Liver (tissue), 9 donors: ENCODE results near the gene LRCH4. TPM values are rescaled to one million over a fixed set of nuclear protein-coding genes. Genes with fewer than 3 reads are reported as not detected.
A peak's percentile ranks its signal among the peaks of the same experiment; 100 is the strongest.

Experiments
- DNase-seq: peaks from one replicate; pipeline ENCODE4 v3.0.0-alpha.2; 2017; ENCODE audit warnings: low spot score
- H3K27ac ChIP-seq, 2 donors: one replicate each; pipeline ENCODE4 v1.7.0; 2013; ENCODE audit warnings: inconsistent platforms in 2 of 2, low read length in 2 of 2, control low read depth in 1 of 2, low read depth in 1 of 2, mild to moderate bottlenecking in 1 of 2
- H3K27me3 ChIP-seq, 4 donors: one replicate each; pipeline versions ENCODE4 v1.6.1 to v1.7.0; 2013; ENCODE audit warnings: low read length in 3 of 4, inconsistent platforms in 1 of 4, mild to moderate bottlenecking in 1 of 4, moderate library complexity in 1 of 4; ENCODE audit not compliant: control insufficient read depth in 4 of 4, insufficient read depth in 4 of 4
- H3K36me3 ChIP-seq, 4 donors: one replicate each; pipeline versions ENCODE4 v1.6.1 to v1.7.0; 2013; ENCODE audit warnings: low read length in 3 of 4, mild to moderate bottlenecking in 3 of 4, low read depth in 1 of 4, moderate library complexity in 1 of 4; ENCODE audit not compliant: control insufficient read depth in 4 of 4, insufficient read depth in 3 of 4
- H3K4me1 ChIP-seq, 4 donors: one replicate each; pipeline versions ENCODE4 v1.6.1 to v1.7.0; 2013; ENCODE audit warnings: low read length in 3 of 4, mild to moderate bottlenecking in 3 of 4, moderate library complexity in 1 of 4; ENCODE audit not compliant: control insufficient read depth in 4 of 4, insufficient read depth in 4 of 4
- H3K4me3 ChIP-seq, 3 donors: one replicate each; pipeline versions ENCODE4 v1.6.1 to v1.7.0; 2013; ENCODE audit warnings: low read length in 3 of 3, control low read depth in 1 of 3, low read depth in 1 of 3, mild to moderate bottlenecking in 1 of 3
- H3K9ac ChIP-seq, 2 donors: one replicate each; pipeline ENCODE4 v1.7.0; 2013; ENCODE audit warnings: low read length in 2 of 2, mild to moderate bottlenecking in 2 of 2, moderate library complexity in 2 of 2, control low read depth in 1 of 2, low read depth in 1 of 2
- H3K9me3 ChIP-seq, 4 donors: one replicate each; pipeline versions ENCODE4 v1.6.1 to v1.7.0; 2013; ENCODE audit warnings: low read length in 3 of 4; ENCODE audit not compliant: control insufficient read depth in 4 of 4
- ATF3 ChIP-seq: IDR thresholded peaks from 2 replicates; pipeline ENCODE4 v1.6.1; 2016; ENCODE audit warnings: antibody characterized with exemption
- CTCF ChIP-seq: fragments of 150-350 bp; IDR thresholded peaks from 2 replicates; pipeline ENCODE4 v1.5.1; 2017; ENCODE audit warnings: improper control_type of control experiment, low read depth, low read length; ENCODE audit not compliant: missing input control
- EGR1 ChIP-seq, 2 donors: IDR thresholded peaks; 2 replicates each; pipeline ENCODE4 v1.6.1; 2016 to 2018; ENCODE audit warnings: antibody characterized with exemption in 2 of 2, low read depth in 2 of 2
- FOXA2 ChIP-seq: IDR thresholded peaks from 2 replicates; pipeline ENCODE4 v1.6.1; 2016; ENCODE audit warnings: antibody characterized with exemption
- HNF4A ChIP-seq, 2 donors: conservative IDR thresholded peaks; 2 replicates each; pipeline ENCODE4 v1.6.1; 2016; ENCODE audit warnings: antibody characterized with exemption in 2 of 2, mild to moderate bottlenecking in 2 of 2
- HNF4G ChIP-seq: IDR thresholded peaks from 2 replicates; pipeline ENCODE4 v1.6.1; 2016; ENCODE audit warnings: antibody characterized with exemption
- JUND ChIP-seq, 2 donors: IDR thresholded peaks; 2 replicates each; pipeline ENCODE4 v1.6.1; 2016; ENCODE audit warnings: antibody characterized with exemption in 2 of 2
- NR2F2 ChIP-seq: IDR thresholded peaks from 2 replicates; pipeline ENCODE4 v1.6.1; 2016; ENCODE audit warnings: antibody characterized with exemption
- RAD21 ChIP-seq, 2 donors: IDR thresholded peaks; 2 replicates each; pipeline ENCODE4 v1.6.1; 2016; ENCODE audit warnings: antibody characterized with exemption in 2 of 2, mild to moderate bottlenecking in 2 of 2
- RXRA ChIP-seq, 2 donors: IDR thresholded peaks; 2 replicates each; pipeline ENCODE4 v1.6.1; 2017 to 2018; ENCODE audit warnings: antibody characterized with exemption in 2 of 2, mild to moderate bottlenecking in 1 of 2
- SP1 ChIP-seq: IDR thresholded peaks from 2 replicates; pipeline ENCODE4 v1.6.1; 2018; ENCODE audit warnings: antibody characterized with exemption, mild to moderate bottlenecking
- TAF1 ChIP-seq: conservative IDR thresholded peaks from 2 replicates; pipeline ENCODE4 v1.6.1; 2016; ENCODE audit warnings: antibody characterized with exemption, mild to moderate bottlenecking
- YY1 ChIP-seq: IDR thresholded peaks from 2 replicates; pipeline ENCODE4 v1.6.1; 2016; ENCODE audit warnings: antibody characterized with exemption, mild to moderate bottlenecking
- WGBS: extraction: QIAGEN DNeasy Blood & Tissue Kit; methylation state at CpG from one replicate; pipeline ENCODE4 v1.1.7; 2013; 5-methylcytosine and 5-hydroxymethylcytosine counted together
- polyA plus RNA-seq, 2 donors: library from polyadenylated mRNA; stranded (reverse) in 1 of 2; unstranded in 1 of 2; fragments of 200-250 nt in 1 of 2; fragments of >200 nt in 1 of 2; fragmentation: Nextera tagmentation in 1 of 2; extraction: Ambion mirVana in 1 of 2; gene quantifications; one replicate each; pipeline versions ENCODE4 v1.2.1 to v1.2.3, GENCODE V29; 2013 to 2015
- total RNA-seq, 2 donors: library from RNA; depleted of rRNA; stranded (reverse); fragments of >200 nt; gene quantifications; one replicate each; pipeline ENCODE4 v1.2.3, GENCODE V29; 2014
- TF ChIP-seq, protein P1 (sequence below): IDR thresholded peaks from 2 replicates; pipeline ENCODE4 v1.6.1; 2016; ENCODE audit warnings: antibody characterized with exemption
- TF ChIP-seq, protein P2 (sequence below): IDR thresholded peaks from 2 replicates; pipeline ENCODE4 v1.6.1; 2016; ENCODE audit warnings: antibody characterized with exemption
- TF ChIP-seq, protein P3 (sequence below): IDR thresholded peaks from 2 replicates; pipeline ENCODE4 v1.6.1; 2016; ENCODE audit warnings: antibody characterized with exemption, mild to moderate bottlenecking
- donor health status: healthy.
- donor health status: healthy.
- donor health status: healthy.
- donor health status: healthy.
- donor health status: healthy.

The LRCH4 gene
- total and polyA plus RNA-seq, 4 donors = 8.2 to 25.8 (median 13.0) TPM

DNA sequence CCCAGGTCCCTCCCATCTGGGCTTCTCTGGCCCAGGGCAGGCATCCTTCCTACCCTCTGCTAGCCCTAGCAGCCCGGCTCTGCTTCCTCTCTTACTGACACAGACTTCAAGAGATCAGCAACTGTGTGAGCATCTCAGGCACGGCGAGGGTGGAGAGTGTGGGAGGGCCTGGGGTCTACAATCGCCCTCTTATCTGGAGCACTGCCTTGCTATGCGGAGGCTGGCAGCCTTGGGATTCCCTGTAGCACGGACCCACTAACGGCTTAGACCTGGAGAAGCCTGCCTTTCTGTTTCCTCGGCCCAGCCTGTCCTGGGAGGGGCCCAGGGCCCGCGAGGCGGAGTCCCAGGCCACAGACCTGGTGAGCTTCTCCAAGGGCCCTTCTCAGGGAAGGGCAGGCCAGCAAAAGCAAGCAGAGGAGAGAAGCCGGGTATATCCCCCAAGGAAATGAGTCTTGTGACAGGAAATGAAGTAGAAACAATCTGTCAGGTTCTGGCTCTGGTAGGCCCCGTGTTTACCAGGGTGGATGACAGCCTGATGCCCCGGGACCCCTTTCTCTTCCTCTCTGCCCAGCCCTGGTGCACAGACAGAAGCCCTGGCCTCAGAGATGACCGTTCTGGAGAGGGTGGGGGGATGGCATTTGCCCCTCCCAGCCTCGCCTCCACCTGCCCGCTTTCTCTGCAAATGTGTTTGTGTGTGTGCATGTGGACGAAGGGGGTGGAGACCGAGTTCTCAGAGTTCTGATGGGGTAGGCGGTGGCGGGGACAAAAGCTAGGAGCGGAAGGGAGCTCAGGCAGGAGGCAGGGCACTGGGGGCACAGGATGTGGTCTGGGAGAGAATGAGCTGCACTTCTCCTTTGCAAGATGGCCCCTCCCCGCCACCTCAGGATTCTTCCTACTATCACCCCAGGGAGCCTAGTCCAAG lies 2.5 kb downstream of the LRCH4 start:
- Histone ChIP-seq H3K9me3 (no peaks in the 10 kb centered on the region), H3K27ac (peak overlapping the region; percentile 69 to 97), H3K9ac (peak overlapping the region in 1 of 2 donors; percentile 14), H3K36me3 (peaks cover 17 to 35% (median 21%) of the 10 kb centered on the region in 4 donors), H3K4me1 (peaks cover 2 to 38% (median 23%) of the 10 kb centered on the region in 4 donors), H3K4me3 (peak overlapping the region in 1 of 3 donors; percentile 77), H3K27me3 (no peaks in the 10 kb centered on the region)
- 62% methylated on average over 23 of the region's 23 CpGs for WGBS
- DNase-seq = no peak
- no peak for TF ChIP-seq TAF1
- TF ChIP-seq RXRA (IDR thresholded peaks at IDR 0.05) = no peak
- TF ChIP-seq, protein P1, sequence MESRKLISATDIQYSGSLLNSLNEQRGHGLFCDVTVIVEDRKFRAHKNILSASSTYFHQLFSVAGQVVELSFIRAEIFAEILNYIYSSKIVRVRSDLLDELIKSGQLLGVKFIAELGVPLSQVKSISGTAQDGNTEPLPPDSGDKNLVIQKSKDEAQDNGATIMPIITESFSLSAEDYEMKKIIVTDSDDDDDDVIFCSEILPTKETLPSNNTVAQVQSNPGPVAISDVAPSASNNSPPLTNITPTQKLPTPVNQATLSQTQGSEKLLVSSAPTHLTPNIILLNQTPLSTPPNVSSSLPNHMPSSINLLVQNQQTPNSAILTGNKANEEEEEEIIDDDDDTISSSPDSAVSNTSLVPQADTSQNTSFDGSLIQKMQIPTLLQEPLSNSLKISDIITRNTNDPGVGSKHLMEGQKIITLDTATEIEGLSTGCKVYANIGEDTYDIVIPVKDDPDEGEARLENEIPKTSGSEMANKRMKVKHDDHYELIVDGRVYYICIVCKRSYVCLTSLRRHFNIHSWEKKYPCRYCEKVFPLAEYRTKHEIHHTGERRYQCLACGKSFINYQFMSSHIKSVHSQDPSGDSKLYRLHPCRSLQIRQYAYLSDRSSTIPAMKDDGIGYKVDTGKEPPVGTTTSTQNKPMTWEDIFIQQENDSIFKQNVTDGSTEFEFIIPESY = no peak
- TF ChIP-seq HNF4G = no peak
- TF ChIP-seq, protein P2, sequence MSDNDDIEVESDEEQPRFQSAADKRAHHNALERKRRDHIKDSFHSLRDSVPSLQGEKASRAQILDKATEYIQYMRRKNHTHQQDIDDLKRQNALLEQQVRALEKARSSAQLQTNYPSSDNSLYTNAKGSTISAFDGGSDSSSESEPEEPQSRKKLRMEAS = no peak

DNA sequence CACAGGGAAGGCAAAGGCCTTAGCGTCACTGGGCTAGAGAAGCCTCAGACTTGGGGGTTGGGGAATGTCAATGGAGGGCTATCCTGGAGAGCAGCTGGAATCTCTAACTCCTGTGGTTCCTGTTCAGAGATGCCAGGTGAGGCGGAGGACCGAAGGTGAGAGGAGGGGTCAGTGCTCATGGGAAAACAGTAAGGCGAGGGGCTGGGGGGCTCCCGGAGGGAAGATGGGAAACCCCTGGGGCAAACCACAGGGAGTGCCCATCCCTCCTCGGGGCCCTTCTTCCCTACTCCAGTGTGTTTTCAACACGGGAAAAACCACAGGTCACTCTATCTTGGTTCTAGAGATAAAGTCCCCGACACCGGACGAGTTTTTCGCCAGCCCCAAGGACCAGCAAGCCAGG lies 3.3 kb downstream of the LRCH4 start:
- Histone ChIP-seq H3K4me1 (peaks cover 2 to 38% (median 23%) of the 10 kb centered on the region in 4 donors), H3K27me3 (no peaks in the 10 kb centered on the region), H3K27ac (peak overlapping the region; percentile 69 to 97), H3K9ac (no peak overlapping the region), H3K9me3 (no peaks in the 10 kb centered on the region), H3K36me3 (peaks cover 23 to 43% (median 26%) of the 10 kb centered on the region in 4 donors), H3K4me3 (no peak overlapping the region)
- TF ChIP-seq JUND (IDR thresholded peaks at IDR 0.05) (no peak), NR2F2 (no peak), EGR1 (IDR thresholded peaks at IDR 0.05; ENCODE audit: low read depth in 2 of 2) (no peak), HNF4G (no peak), FOXA2 (no peak), RXRA (IDR thresholded peaks at IDR 0.05) (no peak), SP1 (no peak), ATF3 (no peak), TAF1 (no peak), RAD21 (IDR thresholded peaks at IDR 0.05) (no peak), YY1 (no peak), CTCF (no peak), HNF4A (conservative IDR thresholded peaks at IDR 0.05) (no peak)
- TF ChIP-seq, protein P1 = no peak
- TF ChIP-seq, protein P3, sequence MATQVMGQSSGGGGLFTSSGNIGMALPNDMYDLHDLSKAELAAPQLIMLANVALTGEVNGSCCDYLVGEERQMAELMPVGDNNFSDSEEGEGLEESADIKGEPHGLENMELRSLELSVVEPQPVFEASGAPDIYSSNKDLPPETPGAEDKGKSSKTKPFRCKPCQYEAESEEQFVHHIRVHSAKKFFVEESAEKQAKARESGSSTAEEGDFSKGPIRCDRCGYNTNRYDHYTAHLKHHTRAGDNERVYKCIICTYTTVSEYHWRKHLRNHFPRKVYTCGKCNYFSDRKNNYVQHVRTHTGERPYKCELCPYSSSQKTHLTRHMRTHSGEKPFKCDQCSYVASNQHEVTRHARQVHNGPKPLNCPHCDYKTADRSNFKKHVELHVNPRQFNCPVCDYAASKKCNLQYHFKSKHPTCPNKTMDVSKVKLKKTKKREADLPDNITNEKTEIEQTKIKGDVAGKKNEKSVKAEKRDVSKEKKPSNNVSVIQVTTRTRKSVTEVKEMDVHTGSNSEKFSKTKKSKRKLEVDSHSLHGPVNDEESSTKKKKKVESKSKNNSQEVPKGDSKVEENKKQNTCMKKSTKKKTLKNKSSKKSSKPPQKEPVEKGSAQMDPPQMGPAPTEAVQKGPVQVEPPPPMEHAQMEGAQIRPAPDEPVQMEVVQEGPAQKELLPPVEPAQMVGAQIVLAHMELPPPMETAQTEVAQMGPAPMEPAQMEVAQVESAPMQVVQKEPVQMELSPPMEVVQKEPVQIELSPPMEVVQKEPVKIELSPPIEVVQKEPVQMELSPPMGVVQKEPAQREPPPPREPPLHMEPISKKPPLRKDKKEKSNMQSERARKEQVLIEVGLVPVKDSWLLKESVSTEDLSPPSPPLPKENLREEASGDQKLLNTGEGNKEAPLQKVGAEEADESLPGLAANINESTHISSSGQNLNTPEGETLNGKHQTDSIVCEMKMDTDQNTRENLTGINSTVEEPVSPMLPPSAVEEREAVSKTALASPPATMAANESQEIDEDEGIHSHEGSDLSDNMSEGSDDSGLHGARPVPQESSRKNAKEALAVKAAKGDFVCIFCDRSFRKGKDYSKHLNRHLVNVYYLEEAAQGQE = no peak
- WGBS = 77% methylated on average over 11 of the region's 11 CpGs
- no peak for DNase-seq
